ENCODE measurements around the gene PTGES3. TPM values are rescaled to one million over a fixed set of nuclear protein-coding genes. Genes with fewer than 3 reads are reported as not detected.

PTGES3 gene
- total RNA-seq, 4 donors from 2014 or later: 57.2 to 81.4 (median 69.3) TPM

DNA sequence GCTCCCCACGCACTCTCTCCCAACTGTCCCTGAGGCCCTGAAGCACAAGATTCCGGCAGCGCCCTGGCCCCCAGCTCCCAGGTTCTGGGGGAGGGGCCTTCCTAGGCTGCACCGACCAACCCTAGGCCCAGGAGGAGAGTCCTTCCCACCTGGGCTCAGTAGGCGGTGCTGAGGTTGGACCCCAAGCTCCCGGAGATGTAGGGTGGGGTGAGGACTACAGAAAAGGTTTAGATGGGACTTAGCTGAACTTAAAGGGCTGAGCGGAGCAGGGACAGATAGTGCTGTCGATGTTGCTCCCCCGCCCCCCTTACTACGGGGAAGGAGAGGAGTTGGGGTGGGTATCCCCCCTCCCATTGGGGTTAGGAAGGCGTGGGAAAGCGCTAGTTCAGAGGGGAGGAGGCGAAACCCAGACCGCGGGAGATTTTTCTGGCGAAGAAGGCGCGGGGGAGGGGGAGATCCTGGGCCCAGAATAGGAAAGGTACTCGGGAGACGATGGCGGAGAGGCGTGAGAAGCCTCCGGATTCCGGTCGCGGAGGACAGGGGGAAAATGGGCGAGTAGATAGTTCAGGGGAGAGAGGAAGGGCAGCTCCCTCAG, 53.7 kb downstream of the PTGES3 start:
- H3K4me1 ChIP-seq: peaks cover 53 to 67% of the 10 kb centered on the region in 2 donors
- H3K9me3 ChIP-seq: no peaks in the 10 kb centered on the region
- H3K27me3 ChIP-seq: no peaks in the 10 kb centered on the region
- TF ChIP-seq POLR2A (IDR thresholded peaks at IDR 0.05): no peak
- TF ChIP-seq, protein P1, sequence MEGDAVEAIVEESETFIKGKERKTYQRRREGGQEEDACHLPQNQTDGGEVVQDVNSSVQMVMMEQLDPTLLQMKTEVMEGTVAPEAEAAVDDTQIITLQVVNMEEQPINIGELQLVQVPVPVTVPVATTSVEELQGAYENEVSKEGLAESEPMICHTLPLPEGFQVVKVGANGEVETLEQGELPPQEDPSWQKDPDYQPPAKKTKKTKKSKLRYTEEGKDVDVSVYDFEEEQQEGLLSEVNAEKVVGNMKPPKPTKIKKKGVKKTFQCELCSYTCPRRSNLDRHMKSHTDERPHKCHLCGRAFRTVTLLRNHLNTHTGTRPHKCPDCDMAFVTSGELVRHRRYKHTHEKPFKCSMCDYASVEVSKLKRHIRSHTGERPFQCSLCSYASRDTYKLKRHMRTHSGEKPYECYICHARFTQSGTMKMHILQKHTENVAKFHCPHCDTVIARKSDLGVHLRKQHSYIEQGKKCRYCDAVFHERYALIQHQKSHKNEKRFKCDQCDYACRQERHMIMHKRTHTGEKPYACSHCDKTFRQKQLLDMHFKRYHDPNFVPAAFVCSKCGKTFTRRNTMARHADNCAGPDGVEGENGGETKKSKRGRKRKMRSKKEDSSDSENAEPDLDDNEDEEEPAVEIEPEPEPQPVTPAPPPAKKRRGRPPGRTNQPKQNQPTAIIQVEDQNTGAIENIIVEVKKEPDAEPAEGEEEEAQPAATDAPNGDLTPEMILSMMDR (IDR thresholded peaks at IDR 0.05 in 4 of 5, conservative IDR thresholded peaks at IDR 0.05 in 1 of 5): no peak
- ATAC-seq: no peak
- intact Hi-C loops (cut with DNase I; ENCODE audit: low total_unique reads): loop anchor here (5.0 to 10.0 kb wide), 4 partner anchors 370 to 910 kb away; partner anchors contain the start of genes CD63, COQ10A, DDIT3 and MBD6
- peak in 1 of 2 donors; percentile 34 for DNase-seq
- peak overlapping the region; percentile 73 to 88 (median 78) for H3K4me3 ChIP-seq
- peaks cover 5 to 21% of the 10 kb centered on the region in 2 donors for H3K36me3 ChIP-seq
- H3K27ac ChIP-seq: peak overlapping the region; percentile 95 to 99 (median 97)
- in situ Hi-C loops (cut with MboI; ENCODE audit: low sequenced_read_pairs in 4 of 4): loop anchor here in 2 of 4 donors (10.0 to 25.0 kb wide), 2 partner anchors 90 to 878 kb away; partner anchors contain the start of genes DDIT3 (in 1 of the 2), MBD6 (in 1 of the 2) and NACA (in 1 of the 2)

- in situ Hi-C loops (cut with MboI; ENCODE audit: low sequenced_read_pairs in 4 of 4): loop anchor here in 2 of 4 donors (10.0 to 25.0 kb wide), 2 partner anchors 91 to 879 kb away; partner anchors contain the start of genes DDIT3 (in 1 of the 2), MBD6 (in 1 of the 2) and NACA (in 1 of the 2)
- H3K4me1 ChIP-seq: peaks cover 55 to 66% of the 10 kb centered on the region in 2 donors
- H3K27me3 ChIP-seq: no peaks in the 10 kb centered on the region
- intact Hi-C loops (cut with DNase I; ENCODE audit: low total_unique reads): loop anchor here (5.0 to 10.0 kb wide), 4 partner anchors 369 to 909 kb away; partner anchors contain the start of genes CD63, COQ10A, DDIT3 and MBD6
- TF ChIP-seq, protein P1 (IDR thresholded peaks at IDR 0.05 in 4 of 5, conservative IDR thresholded peaks at IDR 0.05 in 1 of 5): no peak
- no peak for TF ChIP-seq POLR2A (IDR thresholded peaks at IDR 0.05)
- H3K9me3 ChIP-seq: no peaks in the 10 kb centered on the region
- DNase-seq (no peak), ATAC-seq (no peak)
- peaks cover 4 to 14% of the 10 kb centered on the region in 2 donors for H3K36me3 ChIP-seq
- H3K4me3 ChIP-seq: peak overlapping the region; percentile 73 to 88 (median 78)
- peak overlapping the region; percentile 95 to 99 (median 97) for H3K27ac ChIP-seq
Measured at GRCh38 chr12:56633468-56634241, 54.4 kb downstream of the PTGES3 start.

- in situ Hi-C loops (cut with MboI; ENCODE audit: low sequenced_read_pairs in 4 of 4) (loop anchor here in 2 of 4 donors (10.0 to 25.0 kb wide), 2 partner anchors 92 to 879 kb away; partner anchors contain the start of genes DDIT3 (in 1 of the 2), MBD6 (in 1 of the 2) and NACA (in 1 of the 2)), intact Hi-C loops (cut with DNase I; ENCODE audit: low total_unique reads) (loop anchor here (5.0 to 10.0 kb wide), 4 partner anchors 368 to 908 kb away; partner anchors contain the start of genes CD63, COQ10A, DDIT3 and MBD6)
- peak overlapping the region; percentile 19 to 79 (median 55) for H3K4me3 ChIP-seq
- no peaks in the 10 kb centered on the region for H3K9me3 ChIP-seq
- H3K27ac ChIP-seq: peak overlapping the region; percentile 95 to 99 (median 97)
- H3K27me3 ChIP-seq: no peaks in the 10 kb centered on the region
- peaks cover 60 to 70% of the 10 kb centered on the region in 2 donors for H3K4me1 ChIP-seq
- H3K36me3 ChIP-seq: peaks cover 0 to 7% of the 10 kb centered on the region in 2 donors
- no peak for ATAC-seq
- TF ChIP-seq POLR2A (IDR thresholded peaks at IDR 0.05): no peak
- TF ChIP-seq, protein P1 (IDR thresholded peaks at IDR 0.05 in 4 of 5, conservative IDR thresholded peaks at IDR 0.05 in 1 of 5): no peak
- no peak for DNase-seq
Measured at GRCh38 chr12:56632701-56633467, 55.2 kb downstream of the PTGES3 start.
